Spinal cord (tissue), 10 donors: Measurements from ENCODE around the gene EML1. TPM values are rescaled to one million over a fixed set of nuclear protein-coding genes. Genes with fewer than 3 reads are reported as not detected.

ENCODE experiments used
- DNase-seq, 6 donors: peaks; one replicate each; pipeline versions ENCODE4 v3.0.0 to v3.0.0-alpha.2; 2013 to 2015; ENCODE audit warnings: low spot score in 6 of 6, low read depth in 4 of 6
- H3K27ac ChIP-seq: one replicate; pipeline ENCODE4 v1.5.1; 2013; ENCODE audit warnings: low read depth, low read length, control low read depth
- H3K27me3 ChIP-seq: one replicate; pipeline ENCODE4 v1.6.1; 2013; ENCODE audit warnings: low read length; ENCODE audit not compliant: control insufficient read depth, insufficient read depth
- H3K36me3 ChIP-seq: one replicate; pipeline ENCODE4 v1.6.1; 2013; ENCODE audit warnings: low read length; ENCODE audit not compliant: control insufficient read depth, insufficient read depth
- H3K4me1 ChIP-seq: one replicate; pipeline ENCODE4 v1.6.1; 2013; ENCODE audit warnings: low read length; ENCODE audit not compliant: control insufficient read depth, insufficient read depth
- H3K4me3 ChIP-seq: one replicate; pipeline ENCODE4 v1.5.1; 2013; ENCODE audit warnings: low read depth, low read length, control low read depth
- H3K9me3 ChIP-seq: one replicate; pipeline ENCODE4 v1.6.1; 2013; ENCODE audit warnings: low read length; ENCODE audit not compliant: control insufficient read depth, insufficient read depth
- WGBS: methylation state at CpG from one replicate; pipeline ENCODE4 v1.1.5; 2013; ENCODE audit warnings: missing lambda C conversion rate; ENCODE audit not compliant: insufficient coverage; 5-methylcytosine and 5-hydroxymethylcytosine counted together
- polyA plus RNA-seq, 2 donors: library from polyadenylated mRNA; unstranded; fragments of 120-200 nt; gene quantifications; one replicate each; pipeline ENCODE4 v1.2.1, GENCODE V29; 2013; ENCODE audit not compliant: insufficient read length in 2 of 2
- small RNA-seq: library from RNA; depleted of rRNA; stranded (forward); fragments of <200 nt; gene quantifications from one replicate; pipeline ENCODE3, GENCODE V24; 2014; ENCODE audit warnings: low replicate concordance
- total RNA-seq, 2 donors: library from RNA; depleted of rRNA in 1 of 2; stranded (reverse); fragments of 120-200 nt in 1 of 2; fragments of >200 nt in 1 of 2; gene quantifications; one replicate each; pipeline versions ENCODE4 v1.2.3 to v1.2.4, GENCODE V29; 2013 to 2014
- donor health status: healthy.

The EML1 gene
- total and polyA plus RNA-seq, 4 donors = 23.1 to 40.4 (median 34.9) TPM

GRCh38 chr14:99983251-99984015 lies 190.2 kb downstream of the EML1 start:
- H3K4me1 ChIP-seq = no peaks in the 10 kb centered on the region
- DNase-seq = peak in 1 of 6 donors; percentile 7
- no peaks in the 10 kb centered on the region for H3K9me3 ChIP-seq
- WGBS = 77% methylated on average over 3 of the region's 4 CpGs
- no peaks in the 10 kb centered on the region for H3K36me3 ChIP-seq
- H3K27me3 ChIP-seq = no peaks in the 10 kb centered on the region
- H3K27ac ChIP-seq = no peak overlapping the region
- no peak overlapping the region for H3K4me3 ChIP-seq

GRCh38 chr14:99984036-99984435 lies 190.8 kb downstream of the EML1 start:
- Histone ChIP-seq H3K9me3 (no peaks in the 10 kb centered on the region), H3K27me3 (no peaks in the 10 kb centered on the region), H3K36me3 (no peaks in the 10 kb centered on the region), H3K4me3 (no peak overlapping the region), H3K4me1 (no peaks in the 10 kb centered on the region), H3K27ac (no peak overlapping the region)
- DNase-seq = no peak
- WGBS = no CpG with 5 or more reads among the region's 3 CpGs

GRCh38 chr14:99986396-99986795 lies 193.2 kb downstream of the EML1 start:
- Histone ChIP-seq H3K4me1 (no peaks in the 10 kb centered on the region), H3K27me3 (no peaks in the 10 kb centered on the region), H3K27ac (no peak overlapping the region), H3K9me3 (no peaks in the 10 kb centered on the region), H3K4me3 (no peak overlapping the region), H3K36me3 (no peaks in the 10 kb centered on the region)
- WGBS = 100% methylated on average over 1 of the region's 2 CpGs
- no peak for DNase-seq

- Histone ChIP-seq H3K36me3 (no peaks in the 10 kb centered on the region), H3K27ac (no peak overlapping the region), H3K4me3 (no peak overlapping the region), H3K27me3 (no peaks in the 10 kb centered on the region), H3K4me1 (no peaks in the 10 kb centered on the region), H3K9me3 (no peaks in the 10 kb centered on the region)
- WGBS = 100% methylated on average over 1 of the region's 3 CpGs
- DNase-seq = no peak
Observed at GRCh38 chr14:99989032-99989431, 195.8 kb downstream of the EML1 start.

GRCh38 chr14:99990268-99991170 lies 197.3 kb downstream of the EML1 start:
- H3K9me3 ChIP-seq = no peaks in the 10 kb centered on the region
- DNase-seq = no peak
- WGBS = 100% methylated on average over 1 of the region's 7 CpGs
- H3K27ac ChIP-seq = no peak overlapping the region
- H3K27me3 ChIP-seq = no peaks in the 10 kb centered on the region
- H3K36me3 ChIP-seq = no peaks in the 10 kb centered on the region
- no peak overlapping the region for H3K4me3 ChIP-seq
- no peaks in the 10 kb centered on the region for H3K4me1 ChIP-seq

GRCh38 chr14:99991331-99991730 lies 198.1 kb downstream of the EML1 start:
- no peaks in the 10 kb centered on the region for H3K27me3 ChIP-seq
- H3K36me3 ChIP-seq = no peaks in the 10 kb centered on the region
- H3K9me3 ChIP-seq = no peaks in the 10 kb centered on the region
- WGBS = no CpG with 5 or more reads among the region's 7 CpGs
- no peak overlapping the region for H3K4me3 ChIP-seq
- DNase-seq = no peak
- no peak overlapping the region for H3K27ac ChIP-seq
- no peaks in the 10 kb centered on the region for H3K4me1 ChIP-seq

Small RNA genes lying within 50 kb of the gene (small RNA-seq; reads per million reads assigned to genes)
- not detected for gene RNU1-47P

Other genes with a start within 250 kb of the EML1 start
- 10 to 100 TPM in 1 of 2 donors, 1 to 10 TPM in 1; 8.4 to 20.4 TPM for gene CCDC85C, start 189.2 kb upstream of the EML1 start, total RNA-seq
- 10 to 100 TPM; 29.5 to 34.5 TPM for gene CCDC85C, start 189.2 kb upstream of the EML1 start, polyA plus RNA-seq
- gene HHIPL1, start 148.3 kb upstream of the EML1 start, total RNA-seq = 1 to 10 TPM; 4.8 to 5.7 TPM
- 1 to 10 TPM; 5.1 to 6.2 TPM for gene HHIPL1, start 148.3 kb upstream of the EML1 start, polyA plus RNA-seq
- gene CYP46A1, start 109.1 kb upstream of the EML1 start, total RNA-seq = 10 to 100 TPM in 1 of 2 donors, 1 to 10 TPM in 1; 5.5 to 18.7 TPM
- 10 to 100 TPM; 33.2 to 42.2 TPM for gene CYP46A1, start 109.1 kb upstream of the EML1 start, polyA plus RNA-seq